Gastrocnemius medialis (tissue), 4 donors: ENCODE data around the gene MAGEF1.

Experiments
- POLR2A ChIP-seq, 2 donors: fragments of 450-650 bp; IDR thresholded peaks; one replicate each; pipeline ENCODE4 v1.6.1; 2017; ENCODE audit warnings: antibody characterized with exemption in 2 of 2, mild to moderate bottlenecking in 2 of 2, moderate library complexity in 2 of 2
- TF ChIP-seq, protein P1 (sequence below), 5 experiments: fragments of 450-650 bp in 3 of 5; fragments of 200-600 bp in 2 of 5; sonication (generic) in 2 of 5; IDR thresholded peaks in 4 of 5; conservative IDR thresholded peaks in 1 of 5; 1 replicate in 4 of 5; 2 replicates in 1 of 5; pipeline ENCODE4 v1.5.1; 2016 to 2019; ENCODE audit warnings: antibody characterized with exemption in 5 of 5, mild to moderate bottlenecking in 3 of 5, moderate library complexity in 3 of 5

DNA sequence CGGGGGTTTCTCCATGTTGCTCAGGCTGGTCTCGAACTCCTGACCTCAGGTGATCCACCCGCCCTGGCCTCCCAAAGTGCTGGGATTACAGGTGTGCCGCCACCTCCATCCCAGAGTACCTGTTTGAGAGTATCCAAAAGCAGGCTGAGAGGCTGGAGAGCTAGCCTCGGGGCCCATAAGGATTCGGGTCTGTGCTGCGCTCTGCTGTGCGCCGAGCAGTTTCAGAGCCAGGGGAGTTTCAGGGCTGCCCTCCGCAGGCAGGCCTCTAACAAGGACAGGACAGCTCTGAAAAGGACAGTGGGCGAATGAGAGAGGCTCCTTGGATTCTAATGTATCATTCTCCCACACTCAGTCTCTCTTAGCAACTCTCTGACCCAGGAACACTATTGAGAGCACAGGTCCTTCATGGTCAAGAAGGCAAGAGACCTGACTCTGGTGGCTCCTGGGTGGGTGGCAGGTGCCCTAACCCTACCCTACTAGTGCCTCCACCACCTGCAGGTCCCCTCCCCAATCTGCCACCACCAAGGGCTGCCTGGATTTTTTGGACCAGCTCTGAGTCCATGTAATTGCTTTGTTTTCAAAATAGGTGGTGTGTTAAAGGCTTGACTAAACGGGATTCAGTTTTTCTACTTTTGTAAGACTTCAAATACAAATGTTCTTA lies 27.8 kb downstream of the MAGEF1 start:
- TF ChIP-seq, protein P1, sequence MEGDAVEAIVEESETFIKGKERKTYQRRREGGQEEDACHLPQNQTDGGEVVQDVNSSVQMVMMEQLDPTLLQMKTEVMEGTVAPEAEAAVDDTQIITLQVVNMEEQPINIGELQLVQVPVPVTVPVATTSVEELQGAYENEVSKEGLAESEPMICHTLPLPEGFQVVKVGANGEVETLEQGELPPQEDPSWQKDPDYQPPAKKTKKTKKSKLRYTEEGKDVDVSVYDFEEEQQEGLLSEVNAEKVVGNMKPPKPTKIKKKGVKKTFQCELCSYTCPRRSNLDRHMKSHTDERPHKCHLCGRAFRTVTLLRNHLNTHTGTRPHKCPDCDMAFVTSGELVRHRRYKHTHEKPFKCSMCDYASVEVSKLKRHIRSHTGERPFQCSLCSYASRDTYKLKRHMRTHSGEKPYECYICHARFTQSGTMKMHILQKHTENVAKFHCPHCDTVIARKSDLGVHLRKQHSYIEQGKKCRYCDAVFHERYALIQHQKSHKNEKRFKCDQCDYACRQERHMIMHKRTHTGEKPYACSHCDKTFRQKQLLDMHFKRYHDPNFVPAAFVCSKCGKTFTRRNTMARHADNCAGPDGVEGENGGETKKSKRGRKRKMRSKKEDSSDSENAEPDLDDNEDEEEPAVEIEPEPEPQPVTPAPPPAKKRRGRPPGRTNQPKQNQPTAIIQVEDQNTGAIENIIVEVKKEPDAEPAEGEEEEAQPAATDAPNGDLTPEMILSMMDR (IDR thresholded peaks at IDR 0.05 in 4 of 5, conservative IDR thresholded peaks at IDR 0.05 in 1 of 5): no peak
- TF ChIP-seq POLR2A (IDR thresholded peaks at IDR 0.05): no peak
